ENCODE measurements around the gene ZIC4.

Gene ZIC4

GRCh38 chr3:147417551-147418295, 11.4 kb upstream of the ZIC4 start:
- DNase-seq: no peak

- DNase-seq: no peak
Observed at GRCh38 chr3:147416931-147417330, 10.6 kb upstream of the ZIC4 start.

- no peak for DNase-seq
Observed at GRCh38 chr3:147415874-147416273, 9.5 kb upstream of the ZIC4 start.

- DNase-seq: no peak
Observed at GRCh38 chr3:147415286-147415685, 8.9 kb upstream of the ZIC4 start.

- no peak for DNase-seq
Observed at GRCh38 chr3:147414390-147415138, 8.2 kb upstream of the ZIC4 start.

- DNase-seq: no peak
Observed at GRCh38 chr3:147413686-147414389, 7.5 kb upstream of the ZIC4 start.

GRCh38 chr3:147412917-147413685, 6.8 kb upstream of the ZIC4 start:
- DNase-seq: no peak

- DNase-seq: no peak
Observed at GRCh38 chr3:147412261-147412916, 6.0 kb upstream of the ZIC4 start.

- no peak for DNase-seq
Observed at GRCh38 chr3:147411815-147412241, 5.5 kb upstream of the ZIC4 start.

- no peak for DNase-seq
Observed at GRCh38 chr3:147411238-147411814, 5.0 kb upstream of the ZIC4 start.

GRCh38 chr3:147410526-147411237, 4.3 kb upstream of the ZIC4 start:
- no peak for DNase-seq

GRCh38 chr3:147410116-147410525, 3.8 kb upstream of the ZIC4 start:
- DNase-seq: no peak

GRCh38 chr3:147409143-147410115, 3.1 kb upstream of the ZIC4 start, which contains the start of gene ZIC1:
ZIC1 (plus strand) TSS chr3:147409365; CDS start chr3:147410113, 748 bp downstream.
- DNase-seq: no peak

- DNase-seq: no peak
Observed at GRCh38 chr3:147408188-147409100, 2.1 kb upstream of the ZIC4 start.

GRCh38 chr3:147407498-147408187, 1.3 kb upstream of the ZIC4 start:
- DNase-seq: no peak

- no peak for DNase-seq
Observed at GRCh38 chr3:147407114-147407497, 763 bp upstream of the ZIC4 start.

GRCh38 chr3:147405231-147406027, 914 bp downstream of the ZIC4 start:
- no peak for DNase-seq

Data from KG1 (cell line).